H1 (cell line): ENCODE results near the gene TCF7L1. TPM values are rescaled to one million over a fixed set of nuclear protein-coding genes. Genes with fewer than 3 reads are reported as not detected.

Experiments
- CTCF ChIA-PET: fragments of 300-600 bp; sonication (Branson Sonifier 250); formaldehyde crosslinking; loops from one replicate; lab custom pipeline; 2021; ENCODE audit not compliant: partially characterized antibody; lab: Charles Lee
- POLR2A ChIA-PET: fragments of 300-600 bp; sonication (Branson Sonifier 250); formaldehyde crosslinking; loops from one replicate; lab custom pipeline; 2021; ENCODE audit warnings: inconsistent platforms; ENCODE audit not compliant: partially characterized antibody; lab: Charles Lee
- DNase-seq, 2 experiments: peaks; one replicate each; pipeline versions ENCODE4 v3.0.0 to v3.0.0-alpha.2; 2010 to 2022; ENCODE audit warnings: low spot score in 2 of 2, low read depth in 1 of 2, mixed read lengths in 1 of 2
- FAIRE-seq: peaks from 2 replicates; lab custom pipeline; 2011; peaks lifted over from hg19 to GRCh38; lab: Jason Lieb, UNC
- H2AFZ ChIP-seq: 2 replicates; pipeline ENCODE4 v1.8.1; 2012; ENCODE audit warnings: low read length, inconsistent platforms
- H2AK5ac ChIP-seq: 2 replicates; pipeline ENCODE4 v1.6.1; 2013; ENCODE audit warnings: low read depth, low read length
- H2BK120ac ChIP-seq: replicated peaks from 2 replicates; pipeline ENCODE3; 2013; ENCODE audit warnings: low read depth, low read length, inconsistent platforms
- H2BK12ac ChIP-seq: 2 replicates; pipeline ENCODE4 v1.6.1; 2013; ENCODE audit warnings: low read depth, low read length
- H2BK15ac ChIP-seq: 2 replicates; pipeline ENCODE4 v1.6.1; 2013; ENCODE audit warnings: low read length
- H2BK20ac ChIP-seq: 2 replicates; pipeline ENCODE4 v1.6.1; 2013; ENCODE audit warnings: low read length
- H2BK5ac ChIP-seq: 2 replicates; pipeline ENCODE4 v1.6.1; 2013; ENCODE audit warnings: low read depth, low read length
- H3K14ac ChIP-seq: 2 replicates; pipeline ENCODE4 v1.6.1; 2013; ENCODE audit warnings: inconsistent platforms; ENCODE audit not compliant: insufficient read length
- H3K18ac ChIP-seq: 2 replicates; pipeline ENCODE4 v1.6.1; 2013; ENCODE audit warnings: low read length; ENCODE audit errors: extremely low read depth
- H3K23ac ChIP-seq: 2 replicates; pipeline ENCODE4 v1.6.1; 2013; ENCODE audit warnings: inconsistent platforms; ENCODE audit not compliant: insufficient read length
- H3K23me2 ChIP-seq: 2 replicates; pipeline ENCODE4 v1.6.1; 2013; ENCODE audit warnings: low read depth, low read length
- H3K27ac ChIP-seq: 2 replicates; pipeline ENCODE4 v1.6.1; 2011; ENCODE audit warnings: low read depth, low read length, inconsistent platforms
- H3K27me3 ChIP-seq, 4 experiments: replicated peaks in 1 of 4; 1 replicate in 1 of 4; 2 replicates in 3 of 4; pipeline versions ENCODE4 v1.6.1 to v1.8.1; 2011 to 2013; ENCODE audit warnings: low read length in 3 of 4, mild to moderate bottlenecking in 3 of 4, inconsistent platforms in 2 of 4, mixed read lengths in 2 of 4, moderate library complexity in 1 of 4; ENCODE audit not compliant: control insufficient read depth in 3 of 4, insufficient read depth in 3 of 4; ENCODE audit errors: extremely low read depth in 1 of 4
- H3K36me3 ChIP-seq, 4 experiments: 2 replicates each; pipeline versions ENCODE4 v1.6.1 to v1.8.1; 2011 to 2013; ENCODE audit warnings: mild to moderate bottlenecking in 4 of 4, low read length in 3 of 4, moderate library complexity in 2 of 4, control low read depth in 1 of 4, inconsistent platforms in 1 of 4; ENCODE audit not compliant: insufficient read depth in 4 of 4, control insufficient read depth in 2 of 4
- H3K4ac ChIP-seq: replicated peaks from 2 replicates; pipeline ENCODE3; 2013; ENCODE audit warnings: low read length, low read depth, mixed read lengths, inconsistent platforms; ENCODE audit not compliant: insufficient read length
- H3K4me1 ChIP-seq, 4 experiments: replicated peaks in 1 of 4; 1 replicate in 1 of 4; 2 replicates in 3 of 4; pipeline versions ENCODE4 v1.6.1 to v1.8.1; 2011 to 2013; ENCODE audit warnings: low read length in 3 of 4, inconsistent platforms in 2 of 4, mixed read lengths in 1 of 4; ENCODE audit not compliant: insufficient read depth in 4 of 4, control insufficient read depth in 3 of 4
- H3K4me2 ChIP-seq, 2 experiments: 2 replicates each; pipeline versions ENCODE4 v1.6.1 to v1.8.1; 2011 to 2013; ENCODE audit warnings: low read depth in 2 of 2, low read length in 2 of 2, control low read depth in 1 of 2, inconsistent platforms in 1 of 2, mild to moderate bottlenecking in 1 of 2; ENCODE audit not compliant: insufficient read depth in 1 of 2
- H3K4me3 ChIP-seq, 4 experiments: fragments of 200-600, 300-600 bp in 1 of 4; sonication (generic), shearing (Covaris generic), sonication (Bioruptor Twin) in 1 of 4; 2 replicates each; pipeline versions ENCODE4 v1.5.1 to v1.8.1; 2011 to 2016; ENCODE audit warnings: low read length in 4 of 4, low read depth in 3 of 4, control low read depth in 2 of 4, inconsistent platforms in 2 of 4, mild to moderate bottlenecking in 2 of 4, mixed read lengths in 1 of 4, moderate library complexity in 1 of 4; ENCODE audit not compliant: insufficient read depth in 2 of 4; ENCODE audit errors: extremely low read depth in 1 of 4
- H3K56ac ChIP-seq: replicated peaks from 2 replicates; pipeline ENCODE3; 2013; ENCODE audit warnings: low read depth, mild to moderate bottlenecking, mixed read lengths, low read length, inconsistent platforms; ENCODE audit not compliant: insufficient read length
- H3K79me1 ChIP-seq: 2 replicates; pipeline ENCODE4 v1.6.1; 2013; ENCODE audit warnings: low read depth, low read length, control low read depth
- H3K79me2 ChIP-seq, 2 experiments: 2 replicates each; pipeline versions ENCODE4 v1.6.1 to v1.8.1; 2012 to 2013; ENCODE audit warnings: low read length in 2 of 2, mild to moderate bottlenecking in 2 of 2, inconsistent platforms in 1 of 2; ENCODE audit not compliant: insufficient read depth in 2 of 2, control insufficient read depth in 1 of 2
- H3K9ac ChIP-seq, 4 experiments: replicated peaks in 1 of 4; 1 replicate in 1 of 4; 2 replicates in 3 of 4; pipeline versions ENCODE4 v1.6.1 to v1.8.1; 2011 to 2013; ENCODE audit warnings: low read depth in 3 of 4, low read length in 3 of 4, control low read depth in 2 of 4, mild to moderate bottlenecking in 2 of 4, moderate library complexity in 2 of 4, inconsistent platforms in 1 of 4; ENCODE audit errors: extremely low read depth in 1 of 4
- H3K9me3 ChIP-seq, 2 experiments: 2 replicates each; pipeline versions ENCODE4 v1.6.1 to v1.8.1; 2012 to 2013; ENCODE audit warnings: mild to moderate bottlenecking in 2 of 2, moderate library complexity in 2 of 2, control low read depth in 1 of 2, inconsistent platforms in 1 of 2, low read depth in 1 of 2, low read length in 1 of 2, mixed read lengths in 1 of 2; ENCODE audit not compliant: insufficient read depth in 2 of 2
- H4K20me1 ChIP-seq, 2 experiments: replicated peaks in 1 of 2; 2 replicates each; pipeline versions ENCODE3 to v1.8.1; 2011 to 2013; ENCODE audit warnings: inconsistent platforms in 2 of 2, low read length in 2 of 2, mild to moderate bottlenecking in 1 of 2; ENCODE audit not compliant: insufficient read depth in 2 of 2, control insufficient read depth in 1 of 2
- H4K5ac ChIP-seq: 2 replicates; pipeline ENCODE4 v1.6.1; 2013; ENCODE audit warnings: low read length, low read depth, mixed read lengths, inconsistent platforms; ENCODE audit not compliant: insufficient read length
- H4K8ac ChIP-seq: 2 replicates; pipeline ENCODE4 v1.8.0; 2013; ENCODE audit warnings: mild to moderate bottlenecking, moderate library complexity, low read length, inconsistent platforms; ENCODE audit not compliant: insufficient read depth; ENCODE audit errors: extremely low read depth
- H4K91ac ChIP-seq: replicated peaks from 2 replicates; pipeline ENCODE3; 2013; ENCODE audit warnings: low read length, mixed read lengths, inconsistent platforms; ENCODE audit not compliant: insufficient read length
- CTBP2 ChIP-seq: IDR thresholded peaks from 2 replicates; pipeline ENCODE4 v1.7.0; 2011; ENCODE audit warnings: borderline replicate concordance, mild to moderate bottlenecking, moderate library complexity, mixed read lengths, low read length; ENCODE audit not compliant: insufficient read depth, insufficient read length
- EZH2 ChIP-seq: fragments of 200-600 bp; sonication (generic); IDR thresholded peaks from 2 replicates; pipeline ENCODE4 v1.7.1; 2012; ENCODE audit warnings: low read depth, mild to moderate bottlenecking, moderate library complexity, low read length, inconsistent platforms; ENCODE audit not compliant: severe bottlenecking
- JUND ChIP-seq: IDR thresholded peaks from 2 replicates; pipeline ENCODE4 v1.6.1; 2011; ENCODE audit warnings: mild to moderate bottlenecking, improper control_type of control experiment, low read length
- RXRA ChIP-seq: IDR thresholded peaks from 2 replicates; pipeline ENCODE4 v1.6.1; 2011; ENCODE audit warnings: low read depth, mild to moderate bottlenecking, low read length, moderate library complexity; ENCODE audit not compliant: insufficient read depth
- WGBS, 2 experiments: shearing (Covaris generic) in 1 of 2; methylation state at CpG; one replicate each; pipeline versions ENCODE4 v1.1.6 to v1.1.7; 2013 to 2015; ENCODE audit warnings: low lambda C conversion rate in 2 of 2, mixed read lengths in 2 of 2, inconsistent platforms in 1 of 2, low coverage in 1 of 2, missing lambda C conversion rate in 1 of 2; ENCODE audit not compliant: insufficient replicate concordance in 2 of 2, insufficient coverage in 1 of 2, insufficient read length in 1 of 2; ENCODE audit errors: extremely low coverage in 1 of 2, missing lambda C conversion rate in 1 of 2; 5-methylcytosine and 5-hydroxymethylcytosine counted together
- polyA plus RNA-seq, 7 experiments: library from polyadenylated mRNA; depleted of rRNA in 3 of 7; stranded (reverse) in 5 of 7; unstranded in 2 of 7; fragments of >200 nt in 5 of 7; fragments of 200-250 nt in 2 of 7; gene quantifications; 1 replicate in 5 of 7; 2 replicates in 1 of 7; 4 replicates in 1 of 7; pipeline versions ENCODE4 v1.2.1 to v1.2.3, GENCODE V29; 2011 to 2013; ENCODE audit warnings: missing spikeins in 2 of 7, mixed read lengths in 2 of 7
- total RNA-seq: library from RNA; stranded (reverse); fragmentation: NEBNext Ultra II Directional; extraction: Animal tissue kit (Norgen Biotek cat#: 25700); gene quantifications from 2 replicates; pipeline ENCODE4 v1.2.1, GENCODE V29; 2021

TCF7L1 gene
- total and polyA plus RNA-seq, 2 of the 8 experiments (the other 6 are each of a cell fraction or from before 2014, with no cell fraction given), result 27.5 to 108 TPM

DNA sequence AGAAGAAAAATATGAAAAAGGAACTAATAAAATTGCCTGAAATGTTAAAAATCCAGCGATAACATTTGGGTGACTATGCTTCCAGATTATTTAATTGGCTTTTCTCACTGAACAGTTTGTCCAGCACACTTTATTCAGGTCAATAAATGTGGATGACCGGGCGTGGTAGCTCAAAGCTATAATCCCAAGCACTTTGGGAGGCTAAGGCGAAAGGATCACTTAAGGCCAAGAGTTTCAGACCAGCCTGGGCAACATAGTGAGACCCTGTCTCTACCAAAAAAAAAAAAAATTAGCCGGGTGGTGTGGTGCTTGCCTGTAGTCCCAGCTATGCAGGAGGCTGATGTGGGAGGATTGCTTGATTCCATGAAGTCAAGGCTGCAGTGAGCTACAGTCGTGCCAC, 139.2 kb downstream of the TCF7L1 start:
- TF ChIP-seq CTBP2 (no peak), EZH2 (no peak), JUND (no peak), RXRA (no peak)
- Histone ChIP-seq H3K14ac (no peak overlapping the region), H2BK20ac (no peak overlapping the region), H2BK120ac (no peak overlapping the region), H3K27ac (no peak overlapping the region), H3K4me2 (no peak overlapping the region), H3K23me2 (no peaks in the 10 kb centered on the region; the same call in 1 of the 2 replicates), H3K4me3 (no peak overlapping the region), H3K79me2 (peaks cover 0 to 82% of the 10 kb centered on the region in 2 experiments; a peak in 3 of 4 replicates), H3K27me3 (no peaks in the 10 kb centered on the region), H4K91ac (no peak overlapping the region), H3K9me3 (no peaks in the 10 kb centered on the region), H2BK5ac (no peak overlapping the region), H2AFZ (no peak overlapping the region), H3K4ac (no peak overlapping the region), H3K4me1 (peaks cover 2 to 19% (median 9%) of the 10 kb centered on the region in 4 experiments), H4K5ac (no peak overlapping the region), H3K56ac (no peak overlapping the region), H3K36me3 (no peaks in the 10 kb centered on the region), H2AK5ac (no peak overlapping the region), H3K9ac (no peak overlapping the region), H3K79me1 (peaks cover 13% of the 10 kb centered on the region), H4K8ac (no peak overlapping the region), H4K20me1 (peaks cover 11 to 28% of the 10 kb centered on the region in 2 experiments), H3K18ac (no peak overlapping the region), H2BK15ac (no peak overlapping the region), H3K23ac (no peak overlapping the region), H2BK12ac (no peak overlapping the region)
- DNase-seq (no peak), FAIRE-seq (no peak)
- 73% methylated on average over 6 of the region's 6 CpGs; no CpG with 5 or more reads in 1 of the 2 experiments for WGBS, 2 experiments
- ChIA-PET POLR2A (interaction anchor here (1.0 to 1.4 kb wide), 4 partner anchors 13 to 122 kb away, joined by 3 to 5 read pairs (median 4); no protein-coding TSS in a partner anchor), CTCF (interaction anchor here (1.1 to 15.9 kb wide), 10 partner anchors 9 to 205 kb away, joined by 3 to 283 read pairs (median 6); no protein-coding TSS in a partner anchor)
